GM21619 (cell line): Measurements from ENCODE around the gene PARM1.

ENCODE experiments used
- ATAC-seq: cut with Tn5 transposase; IDR thresholded peaks from one replicate; pipeline ENCODE4 v1.9.1; 2021; ENCODE audit not compliant: unreplicated experiment

Gene PARM1

DNA sequence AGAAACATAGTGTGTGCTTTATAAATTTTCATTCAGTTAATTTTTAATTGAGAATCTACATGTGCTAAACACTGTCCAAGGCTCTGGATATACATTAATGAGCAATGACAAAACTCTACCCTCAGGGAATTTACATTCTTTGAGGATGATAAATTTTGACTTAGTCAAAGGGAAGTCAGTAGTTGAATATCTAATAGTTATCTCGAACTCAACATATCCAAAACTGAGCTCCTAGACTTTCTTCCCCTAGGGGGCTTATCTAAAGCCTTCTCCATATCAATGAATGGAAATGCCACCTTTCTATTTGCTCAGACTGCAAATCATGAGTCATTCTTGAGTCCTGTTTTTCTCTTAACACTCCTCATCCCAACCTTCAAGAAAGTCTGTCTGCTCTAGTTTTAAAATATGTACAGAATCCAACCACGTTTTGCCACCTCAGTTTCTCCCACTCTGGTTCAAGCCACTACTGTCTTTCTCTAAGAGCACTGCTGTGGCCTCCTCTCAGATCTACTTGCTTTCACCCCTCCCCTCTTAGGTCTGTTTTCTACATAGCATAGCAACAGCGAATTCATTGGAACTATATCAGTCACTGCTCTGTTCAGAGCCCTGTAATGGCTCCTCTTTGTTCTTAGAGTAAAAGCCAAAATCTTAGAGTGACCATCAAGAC is 9.5 kb downstream of the PARM1 start:
- ATAC-seq = no peak

DNA sequence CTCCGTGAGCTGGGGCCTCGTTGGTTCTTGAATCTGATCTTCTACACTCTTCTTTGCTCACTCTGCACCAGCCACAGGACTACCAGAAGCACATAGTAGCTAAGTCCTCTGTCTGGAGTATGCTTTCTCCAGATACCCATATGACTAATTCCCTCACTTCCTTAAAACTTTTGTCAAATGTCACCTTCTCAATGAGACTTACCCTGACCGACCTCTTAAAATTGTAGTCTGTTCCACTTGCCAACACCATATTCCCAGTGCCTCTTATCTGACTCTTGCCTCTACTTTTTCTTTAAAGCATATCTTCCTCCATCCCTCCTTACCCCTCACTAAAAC is 10.0 kb downstream of the PARM1 start:
- no peak for ATAC-seq

DNA sequence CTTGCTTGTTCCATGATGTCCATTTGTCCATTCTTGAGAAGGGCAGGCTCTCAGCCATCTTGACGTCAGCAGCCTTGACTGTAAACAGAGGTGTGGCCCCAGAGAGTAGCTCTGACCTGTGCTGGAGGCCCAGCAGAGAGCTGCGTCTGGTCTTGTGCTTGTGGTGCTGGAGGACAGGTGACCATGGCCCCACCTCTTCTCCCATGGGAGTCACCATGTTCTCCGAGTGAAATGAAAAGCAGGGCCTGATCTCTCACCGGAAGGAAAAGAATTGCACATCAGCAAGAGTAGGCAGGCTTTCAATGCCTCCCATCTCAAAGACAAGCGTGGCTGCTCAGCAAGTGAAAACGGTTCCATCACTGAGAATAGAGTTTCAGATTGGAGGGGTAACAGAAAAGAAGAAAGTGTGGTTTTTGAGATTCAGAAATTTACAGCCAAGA is 11.5 kb downstream of the PARM1 start:
- ATAC-seq = no peak

- no peak for ATAC-seq
Measured at GRCh38 chr4:74946196-74946595, 13.3 kb downstream of the PARM1 start.

DNA sequence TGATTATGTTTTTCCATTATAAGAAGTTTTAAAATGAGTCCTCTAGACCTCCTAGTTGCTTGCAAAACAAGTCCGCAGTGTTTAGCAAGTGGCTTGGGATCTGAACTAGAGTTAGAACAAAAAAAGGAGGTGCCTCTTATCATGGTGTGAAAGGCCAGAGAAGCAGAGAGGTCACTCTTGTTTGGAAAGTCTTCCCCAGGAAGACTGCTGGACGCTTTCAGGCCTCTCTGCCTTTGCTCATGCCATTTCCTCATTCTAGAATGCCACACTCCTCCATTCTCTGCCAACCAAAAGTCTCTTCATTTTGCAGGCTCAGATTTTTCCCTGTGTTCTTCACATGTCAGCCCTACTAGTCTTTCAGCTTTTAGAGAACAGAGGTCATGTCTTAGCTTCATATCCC is 14.9 kb downstream of the PARM1 start:
- ATAC-seq = no peak

DNA sequence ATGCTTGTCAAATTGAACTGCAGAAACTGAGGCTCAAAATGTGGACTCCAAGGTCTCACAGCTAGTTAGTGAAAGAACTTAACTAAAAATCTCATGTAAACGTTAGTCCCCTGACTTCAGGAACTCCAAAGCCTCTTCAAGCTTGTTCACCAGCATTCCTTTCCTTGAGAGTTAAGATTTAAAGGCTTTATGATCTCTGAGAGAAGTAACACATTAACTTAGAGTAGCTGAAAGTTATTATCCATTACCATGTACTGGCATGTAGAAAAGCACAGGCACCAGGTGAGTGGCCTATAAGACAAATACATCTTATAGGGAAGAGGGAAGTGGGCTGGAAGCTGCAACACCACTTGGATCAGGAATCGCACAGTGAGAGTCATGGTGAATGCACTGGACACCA is 15.3 kb downstream of the PARM1 start:
- ATAC-seq = no peak

DNA sequence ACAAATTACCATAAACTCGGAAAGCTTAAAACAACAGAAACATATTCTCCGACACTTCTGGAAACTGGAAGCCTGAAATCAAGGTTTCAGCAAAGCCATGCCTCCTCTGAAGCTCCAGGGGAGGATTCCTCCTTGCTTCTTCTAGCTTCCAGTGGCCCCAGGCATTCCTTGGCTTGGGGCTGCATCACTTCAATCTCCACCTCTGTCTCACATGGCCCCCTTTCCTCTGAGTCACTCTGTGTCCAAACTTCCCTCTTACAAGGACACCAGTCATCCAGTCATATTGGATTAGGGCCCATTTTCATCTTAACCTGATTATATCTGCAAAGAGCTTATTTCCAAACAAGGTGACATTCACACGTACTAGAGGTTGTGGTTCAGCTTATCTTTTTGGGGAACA is 17.3 kb downstream of the PARM1 start:
- ATAC-seq = no peak

GRCh38 chr4:74950882-74951281 is 18.0 kb downstream of the PARM1 start:
- no peak for ATAC-seq

DNA sequence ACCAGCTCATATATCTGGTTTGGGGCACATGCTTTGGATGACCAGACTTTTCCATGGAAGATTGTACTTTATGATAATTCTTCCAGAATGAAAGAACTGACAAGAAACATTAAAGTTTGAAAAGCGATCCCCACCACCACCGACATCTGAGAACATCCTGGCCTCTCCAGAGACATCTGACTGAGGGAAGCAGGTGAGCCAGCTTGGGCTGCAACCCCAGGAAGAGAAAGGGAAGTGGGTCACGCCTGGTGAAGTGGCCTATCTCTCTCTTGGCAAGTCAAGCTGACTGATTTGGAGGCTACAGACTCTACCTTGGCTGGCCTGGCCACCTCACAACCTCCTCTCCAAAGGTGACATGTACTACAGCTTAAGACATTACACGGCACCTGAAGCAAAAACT is 20.7 kb downstream of the PARM1 start:
- ATAC-seq = no peak

DNA sequence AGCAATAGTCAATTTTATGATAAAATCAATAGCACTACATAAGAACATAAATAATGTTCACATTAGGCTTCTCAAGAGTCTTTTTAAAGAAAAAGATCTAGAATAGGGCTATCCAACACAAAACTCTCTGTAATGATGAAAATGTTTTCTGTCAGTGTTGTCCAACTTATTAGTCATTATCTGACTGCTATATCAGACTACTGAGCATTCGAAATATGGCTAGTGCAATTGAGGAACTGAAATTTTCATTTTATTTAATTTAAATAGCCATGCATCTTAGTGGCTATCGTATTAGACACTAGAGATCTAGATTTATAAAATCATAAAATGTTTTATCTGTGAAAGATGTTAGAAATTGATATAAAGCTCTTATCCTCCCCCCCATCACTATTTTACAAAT is 26.0 kb downstream of the PARM1 start:
- ATAC-seq = no peak

DNA sequence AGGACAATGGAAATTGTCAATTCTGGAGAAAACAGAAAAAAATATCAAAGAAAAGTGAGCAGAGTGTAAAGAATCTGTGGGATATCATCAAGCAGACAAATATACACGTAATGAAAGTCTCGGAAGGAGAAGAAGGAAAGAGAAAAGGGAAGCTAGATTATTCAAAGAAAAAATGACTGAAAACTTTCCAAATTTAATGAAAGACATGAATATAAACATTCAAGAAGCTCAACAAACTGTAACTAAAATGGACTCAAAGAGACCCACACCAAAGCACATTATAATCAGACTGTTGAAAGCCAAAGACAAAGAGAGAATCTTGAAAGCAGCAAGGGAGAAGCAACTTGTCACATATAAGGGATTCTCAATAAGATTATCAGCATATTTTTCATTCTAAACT is 28.3 kb downstream of the PARM1 start:
- ATAC-seq = no peak

DNA sequence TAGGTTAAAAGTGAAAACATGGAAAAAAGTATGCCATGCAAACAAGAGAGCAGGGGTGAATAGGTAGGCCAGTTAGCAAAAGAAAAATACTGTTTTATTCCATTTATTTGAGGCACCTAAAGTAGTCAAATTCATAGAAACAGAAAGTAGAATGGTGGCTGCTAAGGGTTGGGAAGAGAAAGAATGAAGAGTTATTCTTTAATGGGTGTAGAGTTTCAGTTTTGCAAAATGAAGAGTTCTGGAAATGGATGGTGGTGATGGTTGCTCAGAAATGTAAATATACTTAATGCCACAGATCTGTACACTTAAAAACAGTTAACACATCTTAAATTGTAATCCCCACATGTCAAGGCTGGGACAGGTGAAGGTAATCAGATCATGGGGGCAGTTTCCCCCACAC is 29.7 kb downstream of the PARM1 start:
- peak; percentile 60 for ATAC-seq

- ATAC-seq = no peak
Measured at GRCh38 chr4:74964311-74964710, 31.4 kb downstream of the PARM1 start.

GRCh38 chr4:74967324-74967723 is 34.4 kb downstream of the PARM1 start:
- ATAC-seq = no peak

GRCh38 chr4:74968456-74969164 is 35.7 kb downstream of the PARM1 start:
- ATAC-seq = peak; percentile 80

GRCh38 chr4:74969507-74970474 is 36.9 kb downstream of the PARM1 start:
- no peak for ATAC-seq

- ATAC-seq = no peak
Measured at GRCh38 chr4:74970577-74970976, 37.7 kb downstream of the PARM1 start.

DNA sequence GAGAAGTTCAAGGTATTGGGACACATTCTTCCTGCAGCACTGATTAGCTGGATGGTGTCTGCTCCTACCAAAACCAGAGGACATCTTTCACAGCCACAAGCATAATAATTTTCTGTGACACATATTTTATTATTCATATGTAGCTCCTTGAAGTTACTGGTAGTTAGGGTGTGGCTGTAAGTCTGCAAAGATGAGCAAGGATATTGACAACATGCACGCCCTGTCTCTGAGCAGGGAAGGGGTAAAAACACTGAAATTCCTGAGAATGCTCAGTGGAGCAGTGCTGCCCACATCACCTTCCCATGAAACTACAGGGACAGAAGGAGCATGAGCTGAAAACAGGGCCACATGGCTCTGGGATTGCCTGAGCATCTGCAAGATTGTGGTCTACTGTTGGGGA is 38.9 kb downstream of the PARM1 start:
- ATAC-seq = no peak

- ATAC-seq = no peak
Measured at GRCh38 chr4:74975082-74975481, 42.2 kb downstream of the PARM1 start.

DNA sequence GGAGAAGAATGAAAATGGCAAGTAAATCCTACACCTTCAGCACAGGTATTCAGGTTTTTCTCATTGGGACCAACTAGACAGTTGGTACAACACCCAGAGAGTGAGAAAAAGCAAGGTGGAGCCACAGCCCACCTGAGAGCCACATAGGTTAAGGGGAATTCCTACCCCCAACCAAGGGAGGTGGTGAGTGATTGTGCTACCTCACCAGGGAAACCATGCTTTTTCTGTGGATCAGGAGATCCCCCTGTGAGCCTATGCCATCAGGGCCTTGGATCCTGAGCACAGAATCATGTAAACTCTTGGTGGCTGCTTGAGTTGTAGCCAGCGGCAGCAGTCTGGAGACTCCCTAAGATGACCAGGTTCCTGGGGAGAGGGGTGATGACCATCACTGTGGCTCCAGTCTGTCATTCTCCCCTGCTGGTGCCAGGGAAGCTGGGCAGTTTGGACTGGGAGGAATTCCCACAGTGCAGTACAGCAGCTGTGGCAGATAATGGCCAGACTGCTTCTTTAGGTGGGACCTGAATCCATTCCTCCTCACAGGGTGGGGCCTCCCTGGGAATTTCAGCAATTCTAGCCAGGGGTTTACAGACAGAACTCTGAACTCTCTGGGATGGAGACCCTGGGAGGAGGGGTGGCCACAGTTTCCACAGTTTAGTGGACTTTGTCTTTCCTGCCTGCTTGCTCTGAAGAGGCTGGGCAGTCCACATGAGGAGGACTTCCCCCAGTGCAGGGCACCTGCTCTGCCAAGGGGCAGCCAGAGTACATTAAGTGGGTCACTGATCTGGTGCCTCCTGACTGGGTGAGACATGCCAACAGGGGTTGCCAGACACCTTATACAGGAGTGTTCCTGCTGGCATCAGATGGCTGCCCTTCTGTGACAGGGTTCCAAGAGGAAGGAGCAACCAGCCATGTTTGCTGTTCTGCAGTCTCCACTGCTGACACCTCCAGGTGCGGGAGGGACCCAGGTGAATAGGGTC is 43.2 kb downstream of the PARM1 start:
- ATAC-seq = no peak
